ENCODE results near the gene C15orf39. TPM values are rescaled to one million over a fixed set of nuclear protein-coding genes. Genes with fewer than 3 reads are reported as not detected.

C15orf39 gene
- total RNA-seq, 4 donors from 2014 or later = 7.8 to 25.0 (median 13.9) TPM

- ATAC-seq (ENCODE audit: low FRiP score) (no peak), DNase-seq (ENCODE audit: low spot score) (no peak)
- TF ChIP-seq CTCF (IDR thresholded peaks at IDR 0.05) = no peak
Measured at GRCh38 chr15:75191235-75191634, 10.4 kb upstream of the C15orf39 start.

GRCh38 chr15:75192307-75192706 lies 9.4 kb upstream of the C15orf39 start:
- ATAC-seq (ENCODE audit: low FRiP score) = no peak
- no peak for DNase-seq (ENCODE audit: low spot score)
- no peak for TF ChIP-seq CTCF (IDR thresholded peaks at IDR 0.05)

- no peak for ATAC-seq (ENCODE audit: low FRiP score)
- TF ChIP-seq CTCF (IDR thresholded peaks at IDR 0.05) = no peak
- DNase-seq (ENCODE audit: low spot score) = no peak
Measured at GRCh38 chr15:75193272-75193671, 8.4 kb upstream of the C15orf39 start.

DNA sequence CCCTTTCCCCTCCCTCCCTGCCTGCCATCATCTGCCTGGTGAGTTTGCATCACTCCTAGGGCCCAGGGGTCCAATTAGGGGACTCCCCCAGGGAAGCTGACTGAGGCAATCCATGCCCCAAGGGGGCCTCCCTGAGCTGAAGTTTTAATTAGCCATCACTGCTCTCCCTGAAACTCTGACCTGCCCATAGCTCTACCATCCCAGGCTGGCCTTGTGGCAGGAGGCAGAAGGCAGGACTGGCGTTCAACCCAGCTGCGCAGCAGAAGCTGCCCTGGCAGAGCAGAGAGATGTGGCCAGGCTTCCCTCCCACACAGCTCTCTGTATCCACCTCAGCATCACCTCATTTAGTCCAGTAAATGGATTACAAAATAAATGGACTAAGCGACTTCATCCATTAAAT lies 7.7 kb upstream of the C15orf39 start:
- no peak for ATAC-seq (ENCODE audit: low FRiP score)
- TF ChIP-seq CTCF (IDR thresholded peaks at IDR 0.05) = no peak

DNA sequence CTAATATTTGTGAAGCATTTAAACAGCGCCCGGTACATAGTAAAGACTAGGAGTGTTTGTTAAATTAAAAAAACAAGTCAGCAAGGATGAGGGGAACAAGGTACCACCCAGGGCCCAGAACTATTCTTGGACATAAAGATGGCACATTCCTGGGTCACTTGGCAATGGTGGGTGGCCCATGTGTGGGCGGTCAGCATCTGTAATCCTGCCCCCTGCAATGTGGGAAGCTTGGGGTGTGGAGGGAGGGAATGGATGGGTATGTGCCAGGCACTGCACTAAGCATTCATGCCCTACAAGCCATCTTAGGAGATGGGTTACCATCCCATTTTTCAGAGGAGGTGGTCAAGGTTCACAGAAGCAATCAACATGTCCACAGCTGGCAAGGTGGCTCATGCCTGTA lies 7.3 kb upstream of the C15orf39 start:
- no peak for DNase-seq (ENCODE audit: low spot score)
- TF ChIP-seq CTCF (IDR thresholded peaks at IDR 0.05) = no peak
- no peak for ATAC-seq (ENCODE audit: low FRiP score)

More for the DNA sequence above, 7.7 kb upstream of the C15orf39 start:
- DNase-seq (ENCODE audit: low spot score) = no peak

DNA sequence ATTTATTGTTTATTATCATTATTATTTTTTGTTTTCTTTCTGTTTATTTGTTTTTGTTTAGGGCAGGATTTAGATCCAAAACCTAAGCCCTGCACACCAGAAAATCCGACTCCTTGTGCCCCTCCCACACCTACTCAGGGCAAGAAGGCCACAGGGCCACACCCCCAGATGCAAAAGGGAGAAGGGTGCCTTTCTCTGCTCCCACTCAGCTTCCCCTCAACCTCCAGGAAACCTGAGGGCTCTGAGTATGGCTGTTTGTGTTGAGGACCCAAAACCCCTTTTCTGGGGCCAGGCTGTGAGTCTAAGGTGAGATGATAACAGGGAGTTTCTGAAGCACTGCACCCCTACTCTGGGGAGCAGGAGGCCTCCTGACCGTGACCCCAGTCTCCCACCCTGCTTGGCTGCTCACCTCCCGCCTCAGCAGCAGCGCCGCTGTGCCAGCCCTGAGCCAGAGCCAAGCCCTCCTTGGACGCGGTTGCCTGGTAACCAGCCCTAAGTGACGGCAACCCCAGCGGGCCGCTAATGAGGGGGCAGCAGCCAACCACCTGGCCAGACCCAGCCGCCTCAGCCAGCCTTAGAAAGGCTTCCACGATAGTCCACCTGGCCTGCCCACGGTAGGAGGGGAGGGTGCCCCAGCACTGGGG lies 6.4 kb upstream of the C15orf39 start:
- no peak for DNase-seq (ENCODE audit: low spot score)
- no peak for ATAC-seq (ENCODE audit: low FRiP score)
- no peak for TF ChIP-seq CTCF (IDR thresholded peaks at IDR 0.05)

GRCh38 chr15:75195766-75196241 lies 5.9 kb upstream of the C15orf39 start:
- TF ChIP-seq CTCF (IDR thresholded peaks at IDR 0.05) = no peak
- no peak for DNase-seq (ENCODE audit: low spot score)
- ATAC-seq (ENCODE audit: low FRiP score) = no peak

Data from omental fat pad (tissue), 4 donors.